H9 (cell line): Measurements from ENCODE around the gene CNTFR. TPM values are rescaled to one million over a fixed set of nuclear protein-coding genes. Genes with fewer than 3 reads are reported as not detected.

Experiments
- DNase-seq: peaks from one replicate; pipeline ENCODE4 v3.0.0-alpha.2; 2017
- H2AFZ ChIP-seq: one replicate; pipeline ENCODE4 v1.6.1; 2013; ENCODE audit warnings: mild to moderate bottlenecking, low read length, control low read depth, moderate library complexity
- H2AK5ac ChIP-seq: 2 replicates; pipeline ENCODE4 v1.6.1; 2013; ENCODE audit warnings: low read length, control low read depth, mixed read lengths; ENCODE audit not compliant: insufficient read length
- H2BK120ac ChIP-seq: one replicate; pipeline ENCODE4 v1.6.1; 2013; ENCODE audit warnings: low read depth, mild to moderate bottlenecking, low read length, control low read depth, inconsistent platforms; ENCODE audit not compliant: poor library complexity, severe bottlenecking
- H2BK12ac ChIP-seq: 2 replicates; pipeline ENCODE4 v1.6.1; 2013; ENCODE audit warnings: low read length, control low read depth, mixed read lengths, low read depth; ENCODE audit not compliant: insufficient read length
- H2BK15ac ChIP-seq: 2 replicates; pipeline ENCODE4 v1.6.1; 2013; ENCODE audit warnings: low read depth, low read length, control low read depth
- H2BK20ac ChIP-seq: one replicate; pipeline ENCODE4 v1.6.1; 2013; ENCODE audit warnings: low read depth, mild to moderate bottlenecking, low read length, control low read depth, inconsistent platforms; ENCODE audit not compliant: poor library complexity, severe bottlenecking
- H2BK5ac ChIP-seq: 2 replicates; pipeline ENCODE4 v1.6.1; 2013; ENCODE audit warnings: low read length, control low read depth, mixed read lengths; ENCODE audit not compliant: insufficient read length
- H3K14ac ChIP-seq: 2 replicates; pipeline ENCODE4 v1.6.1; 2013; ENCODE audit warnings: low read length, control low read depth; ENCODE audit not compliant: insufficient read depth
- H3K18ac ChIP-seq: 2 replicates; pipeline ENCODE4 v1.6.1; 2013; ENCODE audit warnings: low read depth, mild to moderate bottlenecking, mixed read lengths, low read length, control low read depth; ENCODE audit not compliant: insufficient read length
- H3K23ac ChIP-seq: 2 replicates; pipeline ENCODE4 v1.6.1; 2013; ENCODE audit warnings: low read length, control low read depth, mixed read lengths, low read depth; ENCODE audit not compliant: insufficient read length
- H3K23me2 ChIP-seq: 2 replicates; pipeline ENCODE4 v1.6.1; 2013; ENCODE audit warnings: low read depth, mild to moderate bottlenecking, mixed read lengths, low read length, control low read depth; ENCODE audit not compliant: insufficient read length, poor library complexity, severe bottlenecking
- H3K27ac ChIP-seq: 2 replicates; pipeline ENCODE4 v1.5.1; 2013; ENCODE audit warnings: low read length, control low read depth, mixed read lengths, low read depth; ENCODE audit not compliant: insufficient read length
- H3K27me3 ChIP-seq: 2 replicates; pipeline ENCODE4 v1.6.1; 2013; ENCODE audit warnings: low read length, control low read depth, inconsistent platforms; ENCODE audit not compliant: insufficient read depth
- H3K4ac ChIP-seq: 2 replicates; pipeline ENCODE4 v1.6.1; 2013; ENCODE audit warnings: low read depth, mild to moderate bottlenecking, control low read depth, inconsistent platforms, low read length, moderate library complexity
- H3K4me1 ChIP-seq: 2 replicates; pipeline ENCODE4 v1.6.1; 2013; ENCODE audit warnings: low read length, control low read depth, inconsistent platforms; ENCODE audit not compliant: insufficient read depth
- H3K4me2 ChIP-seq: 2 replicates; pipeline ENCODE4 v1.6.1; 2013; ENCODE audit warnings: low read length, control low read depth, mixed read lengths; ENCODE audit not compliant: insufficient read length, insufficient read depth
- H3K56ac ChIP-seq: 2 replicates; pipeline ENCODE4 v1.6.1; 2013; ENCODE audit warnings: low read depth, mild to moderate bottlenecking, mixed read lengths, low read length, control low read depth; ENCODE audit not compliant: insufficient read length
- H3K79me1 ChIP-seq: 2 replicates; pipeline ENCODE4 v1.6.1; 2013; ENCODE audit warnings: low read depth, mild to moderate bottlenecking, moderate library complexity, low read length, control low read depth, inconsistent platforms; ENCODE audit not compliant: insufficient read depth, poor library complexity, severe bottlenecking
- H3K79me2 ChIP-seq: 2 replicates; pipeline ENCODE4 v1.6.1; 2013; ENCODE audit warnings: low read length, control low read depth, inconsistent platforms; ENCODE audit not compliant: insufficient read depth
- H3K9ac ChIP-seq: 2 replicates; pipeline ENCODE4 v1.6.1; 2013; ENCODE audit warnings: low read length, control low read depth, mixed read lengths; ENCODE audit not compliant: insufficient read length; ENCODE audit errors: extremely low read depth
- H3K9me3 ChIP-seq: one replicate; pipeline ENCODE4 v1.6.1; 2013; ENCODE audit warnings: low read depth, low read length, inconsistent platforms; ENCODE audit not compliant: control insufficient read depth
- H3T11ph ChIP-seq: one replicate; pipeline ENCODE4 v1.6.1; 2013; ENCODE audit warnings: mild to moderate bottlenecking, low read length, control low read depth, inconsistent platforms
- H4K20me1 ChIP-seq: one replicate; pipeline ENCODE4 v1.6.1; 2013; ENCODE audit not compliant: control insufficient read depth, insufficient read length, insufficient read depth
- H4K5ac ChIP-seq: 2 replicates; pipeline ENCODE4 v1.6.1; 2013; ENCODE audit warnings: low read depth, mild to moderate bottlenecking, mixed read lengths, low read length, control low read depth; ENCODE audit not compliant: insufficient read length
- H4K8ac ChIP-seq: replicated peaks from 2 replicates; pipeline ENCODE4 v1.6.1; 2013; ENCODE audit warnings: low read length, control low read depth, mixed read lengths, low read depth; ENCODE audit not compliant: insufficient read length
- H4K91ac ChIP-seq: 2 replicates; pipeline ENCODE4 v1.6.1; 2013; ENCODE audit warnings: low read depth, mild to moderate bottlenecking, moderate library complexity, mixed read lengths, low read length, control low read depth; ENCODE audit not compliant: insufficient read length
- H3K27ac Mint-ChIP-seq, 3 experiments: 2 replicates in 2 of 3; 3 replicates in 1 of 3; pipeline ENCODE4 v1.8.0; 2020 to 2021; ENCODE audit warnings: mixed read lengths in 3 of 3, mild to moderate bottlenecking in 1 of 3, moderate library complexity in 1 of 3
- H3K27me3 Mint-ChIP-seq: 2 replicates; pipeline ENCODE4 v1.8.0; 2021; ENCODE audit warnings: low read depth, mild to moderate bottlenecking, moderate library complexity, mixed read lengths
- H3K36me3 Mint-ChIP-seq, 3 experiments: 2 replicates in 2 of 3; 3 replicates in 1 of 3; pipeline ENCODE4 v1.8.0; 2020 to 2021; ENCODE audit warnings: low read depth in 3 of 3, mixed read lengths in 3 of 3; ENCODE audit not compliant: insufficient read depth in 1 of 3
- H3K4me1 Mint-ChIP-seq, 2 experiments: 2 replicates each; pipeline ENCODE4 v1.8.0; 2020; ENCODE audit warnings: mixed read lengths in 2 of 2
- H3K4me3 Mint-ChIP-seq, 2 experiments: 2 replicates in 1 of 2; 3 replicates in 1 of 2; pipeline ENCODE4 v1.8.0; 2020 to 2021; ENCODE audit warnings: mild to moderate bottlenecking in 2 of 2, mixed read lengths in 2 of 2, moderate library complexity in 1 of 2
- H3K9me3 Mint-ChIP-seq, 2 experiments: 2 replicates in 1 of 2; 3 replicates in 1 of 2; pipeline ENCODE4 v1.8.0; 2020; ENCODE audit warnings: mild to moderate bottlenecking in 2 of 2, mixed read lengths in 2 of 2, moderate library complexity in 1 of 2
- CTCF ChIP-seq: fragments of 200-600 bp; sonication (generic); conservative IDR thresholded peaks from 3 replicates; pipeline ENCODE4 v1.8.0; 2021; ENCODE audit warnings: antibody characterized with exemption, mild to moderate bottlenecking
- WGBS: extraction: QIAGEN DNeasy Blood & Tissue Kit; methylation state at CpG from one replicate; pipeline ENCODE4 v1.1.7; 2013; ENCODE audit warnings: missing lambda C conversion rate, low lambda C conversion rate, mixed read lengths; ENCODE audit not compliant: insufficient read length; ENCODE audit errors: extremely low coverage; 5-methylcytosine and 5-hydroxymethylcytosine counted together
- total RNA-seq: library from RNA; stranded (reverse); gene quantifications from 2 replicates; pipeline ENCODE4 v1.2.1, GENCODE V29; 2021

The CNTFR gene
- total RNA-seq, 1 experiment from 2014 or later: 0.55 TPM

- Histone ChIP-seq H3K56ac (no peak overlapping the region), H4K5ac (no peak overlapping the region), H4K91ac (no peak overlapping the region), H3K79me1 (no peaks in the 10 kb centered on the region), H2BK12ac (no peak overlapping the region), H2BK20ac (no peak overlapping the region), H3K4ac (no peak overlapping the region), H4K20me1 (no peaks in the 10 kb centered on the region), H3K27me3 (no peaks in the 10 kb centered on the region), H3K27ac (no peak overlapping the region), H3K79me2 (no peaks in the 10 kb centered on the region), H3K9ac (no peak overlapping the region), H2BK5ac (no peak overlapping the region), H3K4me2 (no peak overlapping the region), H3K23ac (no peak overlapping the region), H3K23me2 (no peaks in the 10 kb centered on the region), H3K14ac (no peak overlapping the region), H3K18ac (no peak overlapping the region), H3K9me3 (no peaks in the 10 kb centered on the region), H4K8ac (no peak overlapping the region), H2AK5ac (no peak overlapping the region), H2BK15ac (no peak overlapping the region), H2BK120ac (no peak overlapping the region), H3K4me1 (no peaks in the 10 kb centered on the region), H3T11ph (no peak overlapping the region), H2AFZ (no peak overlapping the region)
- peak; percentile 85 for DNase-seq
- WGBS: no CpG with 5 or more reads among the region's 4 CpGs
- Mint-ChIP-seq H3K4me1 (peaks cover 11 to 12% of the 10 kb centered on the region in 2 experiments), H3K27me3 (peaks cover 18% of the 10 kb centered on the region), H3K9me3 (no peaks in the 10 kb centered on the region; a peak in 1 of 5 replicates), H3K27ac (no peak overlapping the region; a peak in 1 of 7 replicates), H3K4me3 (no peak overlapping the region), H3K36me3 (no peaks in the 10 kb centered on the region)
- TF ChIP-seq CTCF: peak; percentile 97; the same call in 2 of the 3 replicates
Measured at GRCh38 chr9:34603610-34604231, 14.2 kb upstream of the CNTFR start.
